HG03280 (cell line): ENCODE data around the gene RHCG.
A peak's percentile ranks its signal among the peaks of the same experiment; 100 is the strongest.

Source experiments
- ATAC-seq: cut with Tn5 transposase; IDR thresholded peaks from one replicate; pipeline ENCODE4 v1.9.1; 2021; ENCODE audit warnings: mild to moderate bottlenecking, moderate library complexity; ENCODE audit not compliant: unreplicated experiment

RHCG gene

GRCh38 chr15:89446255-89446891 is 50.0 kb downstream of the RHCG start:
- no peak for ATAC-seq

GRCh38 chr15:89445518-89445917 is 50.9 kb downstream of the RHCG start:
- no peak for ATAC-seq

GRCh38 chr15:89444241-89445225 is 51.9 kb downstream of the RHCG start:
- no peak for ATAC-seq

- no peak for ATAC-seq
Observed at GRCh38 chr15:89443581-89443980, 52.8 kb downstream of the RHCG start.

GRCh38 chr15:89442671-89443307 is 53.6 kb downstream of the RHCG start:
- ATAC-seq, result no peak

GRCh38 chr15:89442155-89442554 is 54.2 kb downstream of the RHCG start:
- ATAC-seq, result no peak

- peak; percentile 94 for ATAC-seq
Observed at GRCh38 chr15:89441295-89441812, 55.0 kb downstream of the RHCG start.

- no peak for ATAC-seq
Observed at GRCh38 chr15:89439764-89440163, 56.6 kb downstream of the RHCG start.

GRCh38 chr15:89436560-89437311 is 59.6 kb downstream of the RHCG start:
- no peak for ATAC-seq

- ATAC-seq, result no peak
Observed at GRCh38 chr15:89435362-89435761, 61.0 kb downstream of the RHCG start.

GRCh38 chr15:89433686-89434085 is 62.7 kb downstream of the RHCG start:
- ATAC-seq, result no peak

- ATAC-seq, result no peak
Observed at GRCh38 chr15:89430530-89431341, 65.6 kb downstream of the RHCG start.

- no peak for ATAC-seq
Observed at GRCh38 chr15:89429986-89430385, 66.4 kb downstream of the RHCG start.

- no peak for ATAC-seq
Observed at GRCh38 chr15:89429023-89429422, 67.4 kb downstream of the RHCG start.

- ATAC-seq, result no peak
Observed at GRCh38 chr15:89428246-89428645, 68.1 kb downstream of the RHCG start.

GRCh38 chr15:89426500-89426899 is 69.9 kb downstream of the RHCG start:
- ATAC-seq, result no peak

- no peak for ATAC-seq
Observed at GRCh38 chr15:89423981-89424380, 72.4 kb downstream of the RHCG start.
